Fibroblast of mammary gland (primary cell): Measurements from ENCODE around the gene ANGPT4.

ENCODE experiments used
- DNase-seq: peaks from one replicate; pipeline ENCODE4 v3.0.0-alpha.2; 2010; ENCODE audit warnings: low read depth
- H3K4me3 ChIP-seq: 2 replicates; pipeline ENCODE4 v1.5.1; 2011; ENCODE audit warnings: low read depth, mild to moderate bottlenecking, low read length, moderate library complexity; ENCODE audit not compliant: control insufficient read depth
- TF ChIP-seq, protein P1 (sequence below): conservative IDR thresholded peaks from 2 replicates; pipeline ENCODE4 v1.5.1; 2011; ENCODE audit warnings: low read depth, low read length, inconsistent platforms; ENCODE audit not compliant: control insufficient read depth, insufficient read depth

ANGPT4 gene

DNA sequence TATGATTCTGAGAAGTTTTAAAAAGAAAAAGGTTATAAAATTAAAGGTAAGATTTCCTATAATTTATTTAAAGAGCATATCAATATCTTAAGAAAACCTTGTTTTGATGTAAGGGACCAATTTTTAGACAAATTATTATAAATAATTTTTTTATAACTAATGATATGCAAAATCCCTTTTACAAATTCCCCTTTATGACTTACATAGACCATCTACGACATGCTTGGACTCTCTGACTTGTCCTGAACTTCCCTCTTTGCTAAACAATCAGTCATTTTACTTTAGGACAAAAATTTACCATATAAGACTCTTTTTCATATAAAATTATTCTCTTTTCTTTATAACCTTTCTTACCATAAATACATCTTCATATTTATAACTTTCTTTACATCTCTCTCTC lies 15.3 kb upstream of the ANGPT4 start:
- TF ChIP-seq, protein P1, sequence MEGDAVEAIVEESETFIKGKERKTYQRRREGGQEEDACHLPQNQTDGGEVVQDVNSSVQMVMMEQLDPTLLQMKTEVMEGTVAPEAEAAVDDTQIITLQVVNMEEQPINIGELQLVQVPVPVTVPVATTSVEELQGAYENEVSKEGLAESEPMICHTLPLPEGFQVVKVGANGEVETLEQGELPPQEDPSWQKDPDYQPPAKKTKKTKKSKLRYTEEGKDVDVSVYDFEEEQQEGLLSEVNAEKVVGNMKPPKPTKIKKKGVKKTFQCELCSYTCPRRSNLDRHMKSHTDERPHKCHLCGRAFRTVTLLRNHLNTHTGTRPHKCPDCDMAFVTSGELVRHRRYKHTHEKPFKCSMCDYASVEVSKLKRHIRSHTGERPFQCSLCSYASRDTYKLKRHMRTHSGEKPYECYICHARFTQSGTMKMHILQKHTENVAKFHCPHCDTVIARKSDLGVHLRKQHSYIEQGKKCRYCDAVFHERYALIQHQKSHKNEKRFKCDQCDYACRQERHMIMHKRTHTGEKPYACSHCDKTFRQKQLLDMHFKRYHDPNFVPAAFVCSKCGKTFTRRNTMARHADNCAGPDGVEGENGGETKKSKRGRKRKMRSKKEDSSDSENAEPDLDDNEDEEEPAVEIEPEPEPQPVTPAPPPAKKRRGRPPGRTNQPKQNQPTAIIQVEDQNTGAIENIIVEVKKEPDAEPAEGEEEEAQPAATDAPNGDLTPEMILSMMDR: no peak
- DNase-seq: peak; percentile 28
- no peak overlapping the region for H3K4me3 ChIP-seq

DNA sequence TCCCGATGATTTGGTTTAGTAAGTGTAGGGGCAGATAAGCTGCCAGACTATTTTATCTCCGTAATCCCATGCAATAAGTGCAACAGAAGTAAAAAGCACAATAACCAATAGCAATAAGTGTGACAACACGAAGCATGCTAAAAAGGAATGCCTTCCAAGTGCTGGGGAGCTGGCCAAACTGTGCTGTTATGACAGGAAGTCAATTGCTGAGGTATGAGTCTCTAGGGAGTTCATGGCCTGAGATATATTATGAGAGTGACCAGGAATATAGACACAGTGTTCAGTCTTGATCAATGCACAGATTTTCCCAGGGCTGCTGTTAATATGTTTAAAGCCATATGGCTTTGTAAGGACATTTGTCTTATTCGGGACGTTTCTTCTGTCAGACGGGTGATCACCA lies 10.5 kb upstream of the ANGPT4 start:
- TF ChIP-seq, protein P1: no peak
- H3K4me3 ChIP-seq: no peak overlapping the region
- no peak for DNase-seq

DNA sequence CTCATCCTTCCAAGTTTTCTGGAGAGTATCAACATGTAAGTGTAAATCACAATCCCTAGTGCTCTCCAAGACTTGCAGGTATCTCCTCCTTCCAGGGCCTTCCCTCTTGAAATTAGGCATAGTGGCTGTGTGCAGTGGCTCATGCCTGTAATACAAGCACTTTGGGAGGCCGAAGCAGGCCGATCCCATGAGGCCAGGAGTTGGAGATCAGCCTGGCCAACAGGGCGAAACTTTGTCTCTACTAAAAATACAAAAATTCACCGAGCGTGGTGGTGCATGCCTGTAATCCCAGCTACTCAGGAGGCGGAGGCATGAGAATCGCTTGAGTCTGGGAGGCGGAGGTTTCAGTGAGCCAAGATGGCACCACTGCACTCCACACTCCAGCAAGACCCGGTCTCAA lies 9.4 kb upstream of the ANGPT4 start:
- DNase-seq: no peak
- TF ChIP-seq, protein P1: no peak

DNA sequence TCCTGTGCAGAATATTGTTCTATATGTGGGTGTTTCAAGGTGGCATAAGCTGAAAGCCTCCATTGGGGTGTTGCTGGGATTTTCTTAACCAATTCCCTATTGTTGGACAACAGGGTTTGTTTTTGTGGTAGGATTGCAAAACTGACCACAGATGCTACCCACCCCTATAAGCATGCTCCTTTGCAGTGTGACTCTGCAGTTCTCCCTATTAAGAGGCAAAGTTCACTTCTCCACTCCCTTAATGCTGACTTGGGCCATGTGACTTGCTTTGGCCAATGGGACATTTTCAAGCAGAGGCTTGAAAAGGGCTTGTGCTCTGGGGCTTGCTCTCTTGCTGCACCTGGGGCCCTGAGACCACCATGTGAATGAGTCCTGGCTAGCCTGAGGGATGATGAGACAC lies 8.5 kb upstream of the ANGPT4 start:
- no peak overlapping the region for H3K4me3 ChIP-seq
- DNase-seq: no peak
- TF ChIP-seq, protein P1: no peak

More for the DNA sequence above, 9.4 kb upstream of the ANGPT4 start:
- no peak overlapping the region for H3K4me3 ChIP-seq

DNA sequence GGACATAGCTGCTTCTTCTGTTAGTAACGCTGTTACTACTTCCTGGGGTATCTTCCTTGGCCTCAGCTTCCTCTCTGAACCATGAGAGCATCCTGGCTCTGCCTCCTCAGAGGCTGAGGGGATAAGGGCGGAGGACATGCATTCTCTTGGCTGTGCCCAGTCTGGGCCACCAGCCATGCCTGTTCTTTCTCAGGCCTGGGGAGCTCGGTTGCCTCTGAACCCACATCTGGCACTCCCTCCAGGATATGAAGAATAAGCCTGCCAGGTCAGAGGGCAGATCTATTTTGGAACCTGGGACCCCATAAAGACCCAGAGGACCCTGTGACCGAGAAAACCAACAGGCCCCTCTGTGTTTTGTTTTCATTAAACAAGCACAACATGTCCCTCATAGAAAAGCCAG lies 6.6 kb upstream of the ANGPT4 start:
- no peak for DNase-seq
- TF ChIP-seq, protein P1: no peak

DNA sequence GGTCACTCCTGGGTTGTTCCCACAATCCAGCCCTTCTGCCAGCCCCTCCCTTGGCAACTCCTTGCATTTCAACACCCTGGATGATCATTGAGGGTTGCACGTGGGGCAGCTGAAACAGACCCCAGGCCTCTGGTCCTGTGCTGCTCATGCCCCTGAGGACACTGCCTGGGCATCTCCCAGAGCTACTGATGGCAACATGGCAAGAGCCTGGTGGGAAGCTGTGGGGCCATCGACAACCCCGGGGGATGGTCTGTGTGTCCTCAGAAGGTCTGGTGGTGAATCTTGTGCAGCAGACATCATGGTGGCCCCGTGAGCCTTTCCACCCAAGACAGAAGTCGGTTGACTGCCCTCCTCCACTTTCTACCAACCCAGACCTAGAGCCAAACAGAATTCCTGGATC lies 4.9 kb upstream of the ANGPT4 start:
- TF ChIP-seq, protein P1: no peak
- DNase-seq: no peak
- no peak overlapping the region for H3K4me3 ChIP-seq

More for the DNA sequence above, 6.6 kb upstream of the ANGPT4 start:
- no peak overlapping the region for H3K4me3 ChIP-seq

DNA sequence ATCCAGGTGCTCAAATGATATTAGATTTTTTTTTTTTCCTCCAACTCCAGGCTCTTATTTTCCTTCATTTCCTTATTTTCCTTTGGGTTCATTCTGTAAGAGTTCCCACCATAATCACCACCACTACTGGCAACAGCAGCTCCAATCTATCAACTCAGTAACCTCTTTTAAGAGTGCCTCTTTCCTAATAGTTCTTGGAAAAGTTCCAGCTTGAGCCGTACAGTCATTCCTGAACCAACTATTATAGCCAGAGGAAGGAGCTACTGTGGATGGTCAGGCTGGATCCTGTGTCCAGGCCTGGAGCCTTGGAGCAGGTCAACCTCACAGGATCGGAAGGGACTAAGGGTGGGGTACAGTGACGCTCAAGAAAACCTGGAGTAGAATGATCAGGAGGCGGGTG lies 4.2 kb upstream of the ANGPT4 start:
- TF ChIP-seq, protein P1: no peak
- H3K4me3 ChIP-seq: no peak overlapping the region
- DNase-seq: peak; percentile 14
